PFSK-1 (cell line): Measurements from ENCODE around the gene CCL26.

Source experiments
- POLR2AphosphoS5 ChIP-seq: IDR thresholded peaks from 2 replicates; pipeline ENCODE4 v1.6.1; 2012; ENCODE audit warnings: low read depth, mild to moderate bottlenecking, control low read depth, low read length, moderate library complexity
- REST ChIP-seq, 2 experiments: IDR thresholded peaks; 2 replicates each; pipeline versions ENCODE4 v1.6.1 to v1.8.0; 2011 to 2012; ENCODE audit warnings: low read depth in 2 of 2, low read length in 2 of 2, control low read depth in 1 of 2, inconsistent platforms in 1 of 2, mild to moderate bottlenecking in 1 of 2, moderate library complexity in 1 of 2; ENCODE audit not compliant: insufficient read depth in 1 of 2
- SIN3A ChIP-seq: IDR thresholded peaks from 2 replicates; pipeline ENCODE4 v1.6.1; 2012; ENCODE audit warnings: mild to moderate bottlenecking, low read length, moderate library complexity, borderline replicate concordance; ENCODE audit not compliant: insufficient read depth
- TAF1 ChIP-seq: IDR thresholded peaks from 2 replicates; pipeline ENCODE4 v1.6.1; 2012; ENCODE audit warnings: low read length, control low read depth, borderline replicate concordance; ENCODE audit not compliant: insufficient read depth

DNA sequence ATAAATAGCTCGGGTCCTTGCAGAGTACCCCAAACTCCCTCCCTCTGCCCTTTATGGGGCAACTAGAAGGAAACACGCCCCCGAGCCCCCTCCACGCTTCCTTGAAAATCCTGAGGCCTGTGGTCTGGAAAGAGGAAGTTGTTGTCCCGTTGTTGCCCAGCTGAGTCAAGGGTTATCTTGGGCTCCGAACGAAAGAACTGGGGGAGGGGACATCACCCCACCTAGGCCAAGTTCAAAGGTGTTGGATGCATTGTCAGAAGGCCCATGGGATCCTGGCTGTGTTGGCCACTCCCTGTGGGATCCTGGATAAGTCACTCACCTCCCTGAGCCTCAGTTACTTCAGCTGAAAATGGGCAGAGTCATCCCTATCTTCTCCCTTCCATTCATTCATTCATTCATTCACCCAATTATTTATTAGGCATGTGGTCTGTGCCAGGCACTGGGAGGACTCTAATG lies 41.8 kb upstream of the CCL26 start, which contains the start of gene CCL24:
- no peak for TF ChIP-seq REST (IDR thresholded peaks at IDR 0.05; ENCODE audit: insufficient read depth in 1 of 2, low read depth in 2 of 2, low read length in 2 of 2)
- no peak for TF ChIP-seq SIN3A
- no peak for TF ChIP-seq POLR2AphosphoS5
- TF ChIP-seq TAF1: no peak
